ENCODE results near the gene GRM5.

GRM5 gene

DNA sequence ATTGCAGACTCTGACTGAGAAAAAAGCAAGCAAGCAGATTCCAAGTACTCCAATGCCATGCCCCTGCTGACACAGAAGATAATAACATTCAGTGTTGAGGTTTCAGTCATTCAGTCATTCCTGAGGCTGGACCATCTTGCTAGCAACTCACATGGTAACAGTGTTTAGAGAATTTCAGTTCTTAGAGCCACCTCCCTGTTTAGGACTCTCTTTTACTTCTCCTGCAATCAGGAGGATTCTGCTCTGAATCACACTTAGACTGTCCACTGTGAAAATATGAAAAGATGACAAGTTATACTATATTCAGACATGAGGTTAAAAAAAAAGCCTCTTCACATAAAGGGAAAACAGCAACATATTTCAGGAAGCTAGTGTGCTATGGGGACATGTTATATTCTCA is 544.4 kb downstream of the GRM5 start:
- POLR2A ChIA-PET: no interaction called here
- CTCF ChIA-PET: interaction anchor here (1.2 to 1.8 kb wide), 2 partner anchors 14 to 22 kb away, joined by 3 to 5 read pairs; no protein-coding TSS in a partner anchor
- TF ChIP-seq, protein P1, sequence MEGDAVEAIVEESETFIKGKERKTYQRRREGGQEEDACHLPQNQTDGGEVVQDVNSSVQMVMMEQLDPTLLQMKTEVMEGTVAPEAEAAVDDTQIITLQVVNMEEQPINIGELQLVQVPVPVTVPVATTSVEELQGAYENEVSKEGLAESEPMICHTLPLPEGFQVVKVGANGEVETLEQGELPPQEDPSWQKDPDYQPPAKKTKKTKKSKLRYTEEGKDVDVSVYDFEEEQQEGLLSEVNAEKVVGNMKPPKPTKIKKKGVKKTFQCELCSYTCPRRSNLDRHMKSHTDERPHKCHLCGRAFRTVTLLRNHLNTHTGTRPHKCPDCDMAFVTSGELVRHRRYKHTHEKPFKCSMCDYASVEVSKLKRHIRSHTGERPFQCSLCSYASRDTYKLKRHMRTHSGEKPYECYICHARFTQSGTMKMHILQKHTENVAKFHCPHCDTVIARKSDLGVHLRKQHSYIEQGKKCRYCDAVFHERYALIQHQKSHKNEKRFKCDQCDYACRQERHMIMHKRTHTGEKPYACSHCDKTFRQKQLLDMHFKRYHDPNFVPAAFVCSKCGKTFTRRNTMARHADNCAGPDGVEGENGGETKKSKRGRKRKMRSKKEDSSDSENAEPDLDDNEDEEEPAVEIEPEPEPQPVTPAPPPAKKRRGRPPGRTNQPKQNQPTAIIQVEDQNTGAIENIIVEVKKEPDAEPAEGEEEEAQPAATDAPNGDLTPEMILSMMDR (IDR thresholded peaks at IDR 0.05; ENCODE audit: control extremely low read depth, extremely low read depth, low read depth, missing control alignments): no peak
- DNase-seq (ENCODE audit: extremely low spot score): no peak

DNA sequence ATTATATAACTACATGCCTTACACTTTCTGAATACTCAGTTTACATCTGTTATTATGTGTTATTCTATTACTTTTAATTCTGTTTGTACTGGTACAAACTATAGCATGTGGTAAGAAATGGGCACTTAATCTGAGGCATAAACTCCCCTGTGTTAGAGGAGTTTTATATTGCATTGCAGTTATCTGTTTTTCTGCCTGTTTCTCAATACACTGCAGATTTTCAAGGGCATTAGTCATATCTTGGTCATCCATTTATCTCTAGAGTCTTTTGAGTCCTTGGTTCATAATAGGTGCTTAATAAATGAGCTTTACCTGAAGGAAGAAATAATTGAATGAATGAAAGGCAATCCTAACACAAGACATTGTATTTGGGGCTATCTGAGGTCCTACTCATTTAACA is 545.4 kb downstream of the GRM5 start:
- TF ChIP-seq, protein P1 (IDR thresholded peaks at IDR 0.05; ENCODE audit: control extremely low read depth, extremely low read depth, low read depth, missing control alignments): no peak
- ChIA-PET POLR2A (no interaction called here), CTCF (interaction anchor here (0.8 to 1.4 kb wide), 4 partner anchors 15 to 414 kb away, joined by 3 read pairs; no protein-coding TSS in a partner anchor)
- DNase-seq (ENCODE audit: extremely low spot score): no peak

DNA sequence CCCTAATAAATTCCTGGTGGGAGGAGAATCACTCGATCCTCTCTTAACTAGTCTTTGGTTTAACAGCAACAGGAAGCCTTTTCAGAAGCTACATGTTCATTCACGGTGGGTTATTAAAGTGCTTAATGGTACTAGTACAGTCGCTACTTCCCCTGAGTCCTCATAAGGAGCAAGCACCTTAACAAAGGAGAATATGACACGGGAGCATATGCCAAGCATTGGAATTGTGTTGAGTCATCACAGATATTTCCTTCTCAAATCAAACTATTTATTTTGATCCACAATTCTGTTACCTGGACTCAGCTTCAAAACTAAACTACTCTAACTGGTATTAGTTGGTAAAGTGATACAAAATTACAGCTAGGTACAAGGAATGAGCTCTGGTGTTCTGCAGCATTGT is 550.8 kb downstream of the GRM5 start:
- ChIA-PET POLR2A (no interaction called here), CTCF (interaction anchor here (0.9 to 2.5 kb wide), 5 partner anchors 10 to 178 kb away, joined by 3 to 9 read pairs (median 3); no protein-coding TSS in a partner anchor)
- DNase-seq (ENCODE audit: extremely low spot score): no peak

DNA sequence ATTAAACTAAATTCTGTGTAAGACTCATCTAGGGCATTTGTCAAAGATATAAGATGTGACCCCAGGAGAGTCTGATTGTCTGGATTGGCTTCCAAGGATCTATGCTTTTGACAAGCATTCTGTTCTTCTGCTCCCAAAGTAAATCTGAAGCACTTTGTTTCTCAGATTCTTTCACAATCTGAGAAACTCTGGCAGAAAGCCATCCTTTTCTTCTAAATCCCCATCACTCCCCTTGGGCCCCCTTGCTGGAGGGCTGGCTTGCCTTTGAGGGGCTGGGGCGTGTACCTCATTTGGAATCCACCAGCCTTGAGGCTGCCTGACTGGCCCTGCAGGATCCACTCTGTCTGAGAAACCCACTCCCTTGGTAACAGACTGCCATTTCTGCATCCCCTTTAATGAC is 554.8 kb downstream of the GRM5 start:
- POLR2A ChIA-PET: no interaction called here
- TF ChIP-seq, protein P1 (IDR thresholded peaks at IDR 0.05; ENCODE audit: control extremely low read depth, extremely low read depth, low read depth, missing control alignments): no peak
- CTCF ChIA-PET: no interaction called here
- DNase-seq (ENCODE audit: extremely low spot score): no peak

More for the DNA sequence above, 550.8 kb downstream of the GRM5 start:
- TF ChIP-seq, protein P1 (IDR thresholded peaks at IDR 0.05; ENCODE audit: control extremely low read depth, extremely low read depth, low read depth, missing control alignments): no peak

DNA sequence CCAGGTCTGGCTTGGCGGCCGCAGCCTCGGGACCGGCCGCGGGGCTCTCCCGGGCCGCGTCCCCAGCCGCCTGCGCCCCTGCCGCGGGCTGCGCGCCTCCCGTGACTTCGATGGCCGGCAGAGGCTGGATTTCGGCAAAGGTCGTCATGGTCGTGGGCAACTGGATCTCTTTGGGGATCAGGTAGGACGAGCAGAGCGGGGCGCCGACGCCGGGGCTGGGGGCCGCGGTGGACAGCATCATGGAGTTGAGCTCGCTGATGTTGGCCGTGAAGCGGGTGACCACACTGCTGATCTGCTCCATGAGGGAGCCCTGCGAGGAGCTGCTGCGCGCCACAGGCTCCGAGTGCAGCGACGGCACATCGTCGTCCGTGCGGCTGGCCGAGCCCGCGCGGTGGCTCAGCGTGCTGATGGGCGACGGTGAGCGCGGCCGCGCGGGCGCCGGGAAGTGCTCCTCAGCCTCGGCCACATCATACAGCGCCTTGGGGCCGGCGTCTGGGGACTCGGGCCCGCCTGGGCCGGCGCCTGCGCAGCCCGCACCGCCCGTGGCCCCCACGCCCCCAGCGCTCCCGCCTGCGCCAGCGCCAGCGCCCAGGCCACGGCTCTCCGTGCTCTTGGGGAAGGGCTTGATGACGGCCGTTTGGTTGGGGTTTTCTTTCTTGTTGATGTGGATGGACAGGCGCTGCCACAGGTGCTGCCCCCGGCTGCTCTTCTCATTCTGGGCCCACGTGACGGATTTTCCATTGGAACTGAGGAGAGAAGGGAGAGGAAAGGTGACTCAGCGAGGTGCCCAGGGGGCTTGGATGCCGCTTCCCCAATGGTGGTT is 556.8 kb downstream of the GRM5 start:
- TF ChIP-seq, protein P1 (IDR thresholded peaks at IDR 0.05; ENCODE audit: control extremely low read depth, extremely low read depth, low read depth, missing control alignments): no peak
- CTCF ChIA-PET: interaction anchor here (1.0 to 1.6 kb wide), 2 partner anchors 24 to 35 kb away, joined by 3 to 4 read pairs; no protein-coding TSS in a partner anchor
- POLR2A ChIA-PET: no interaction called here
- DNase-seq (ENCODE audit: extremely low spot score): peak; percentile 31

DNA sequence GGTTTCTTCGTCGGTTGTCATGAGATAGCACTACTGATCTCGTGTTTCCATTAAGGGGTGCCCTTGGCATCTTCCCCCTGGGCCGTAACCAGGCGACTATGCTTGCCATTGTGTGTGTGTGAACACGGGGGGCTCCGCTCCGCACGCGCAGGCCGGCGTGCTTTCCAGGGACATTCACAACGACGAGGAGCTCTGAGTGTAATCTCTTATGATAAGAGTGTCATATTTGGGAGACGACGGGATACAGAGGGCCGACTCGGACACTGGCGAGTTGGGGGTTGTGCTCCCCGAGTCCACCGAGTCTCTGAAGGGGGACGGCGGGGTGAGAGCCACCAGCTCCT is 557.4 kb downstream of the GRM5 start:
- DNase-seq (ENCODE audit: extremely low spot score): no peak
- ChIA-PET POLR2A (no interaction called here), CTCF (interaction anchor here (1.0 to 1.6 kb wide), 2 partner anchors 23 to 35 kb away, joined by 3 to 4 read pairs; no protein-coding TSS in a partner anchor)
- TF ChIP-seq, protein P1 (IDR thresholded peaks at IDR 0.05; ENCODE audit: control extremely low read depth, extremely low read depth, low read depth, missing control alignments): no peak

All from GM10248 (cell line).